ENCODE results near the gene GPR37L1.
"Not testable (repeated sequence)": the region's sequence is repeated elsewhere in the genome, so short reads cannot be mapped to it uniquely, and the experiment has no call there.

GPR37L1 gene

DNA sequence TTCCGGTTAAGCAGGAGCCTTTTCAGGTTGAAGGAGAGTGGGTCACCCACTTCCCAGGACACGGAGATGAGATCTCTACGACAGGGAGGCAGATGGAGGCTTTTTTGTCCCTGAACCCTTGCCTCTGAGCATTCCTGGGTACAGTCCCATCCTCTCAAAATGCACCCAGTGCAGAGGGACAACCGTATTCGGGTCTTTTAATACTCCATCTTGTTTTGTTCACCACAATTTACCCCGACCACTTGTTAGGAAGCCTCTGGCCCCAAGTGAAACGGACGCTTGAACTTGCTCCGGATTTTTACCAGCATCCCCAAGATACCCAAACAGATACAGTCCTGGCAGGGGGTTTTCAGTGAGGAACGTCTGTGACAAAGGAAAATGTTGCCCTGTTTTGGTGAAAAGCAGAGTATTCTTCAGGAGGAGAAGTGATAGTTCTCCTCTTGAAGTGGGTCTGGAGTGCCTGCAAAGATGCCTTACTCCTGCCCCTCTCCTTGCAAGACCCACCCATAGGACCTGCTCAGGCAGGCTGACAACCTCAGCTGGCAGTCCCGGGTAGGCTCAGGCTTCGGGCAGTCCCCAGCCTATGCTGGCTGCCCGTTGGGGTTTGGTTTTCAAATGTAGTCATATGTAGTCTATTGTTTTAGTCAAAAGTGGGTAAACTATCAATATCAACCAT is 22.5 kb downstream of the GPR37L1 start:
- H3K9ac ChIP-seq (ENCODE audit: insufficient read length): peak overlapping the region; percentile 84
- H3K4me3 ChIP-seq: peak overlapping the region; percentile 78
- DNase-seq (ENCODE audit: low read depth, low spot score): no peak
- H3K9me3 ChIP-seq (ENCODE audit: low read depth, low read length): no peaks in the 10 kb centered on the region
- TF ChIP-seq POLR2AphosphoS5 (IDR thresholded peaks at IDR 0.05; ENCODE audit: borderline replicate concordance, low read depth, low read length) (no peak), FOXP2 (optimal IDR thresholded peaks at IDR 0.05; ENCODE audit: control extremely low read depth, extremely low read length, insufficient read depth) (no peak), EZH2 (IDR thresholded peaks at IDR 0.05) (no peak)
- H3K27ac ChIP-seq: no peak overlapping the region
- no peaks in the 10 kb centered on the region for H3K36me3 ChIP-seq (ENCODE audit: insufficient read depth, low read length)

DNA sequence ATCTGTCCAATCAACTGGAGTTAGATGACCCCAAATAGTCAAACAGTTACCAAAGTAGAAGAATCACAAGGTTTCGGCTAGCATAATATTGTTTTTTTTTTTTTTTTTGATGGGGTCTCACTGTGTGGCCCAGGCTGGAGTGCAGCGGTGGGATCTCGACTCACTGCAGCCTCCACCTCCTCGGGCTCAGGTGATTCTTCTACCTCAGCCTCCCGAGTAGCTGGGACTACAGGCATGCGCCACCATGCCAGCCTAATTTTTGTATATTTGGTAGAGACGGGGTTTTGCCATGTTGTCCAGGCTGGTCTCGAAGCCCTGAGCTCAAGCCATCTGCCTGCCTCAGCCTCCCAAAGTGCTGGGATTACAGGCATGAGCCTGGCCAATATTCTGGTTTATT is 23.0 kb downstream of the GPR37L1 start:
- H3K9me3 ChIP-seq (ENCODE audit: low read depth, low read length); H3K27ac ChIP-seq; H3K4me3 ChIP-seq; DNase-seq (ENCODE audit: low read depth, low spot score); H3K36me3 ChIP-seq (ENCODE audit: insufficient read depth, low read length); H3K9ac ChIP-seq (ENCODE audit: insufficient read length): not testable (repeated sequence)

DNA sequence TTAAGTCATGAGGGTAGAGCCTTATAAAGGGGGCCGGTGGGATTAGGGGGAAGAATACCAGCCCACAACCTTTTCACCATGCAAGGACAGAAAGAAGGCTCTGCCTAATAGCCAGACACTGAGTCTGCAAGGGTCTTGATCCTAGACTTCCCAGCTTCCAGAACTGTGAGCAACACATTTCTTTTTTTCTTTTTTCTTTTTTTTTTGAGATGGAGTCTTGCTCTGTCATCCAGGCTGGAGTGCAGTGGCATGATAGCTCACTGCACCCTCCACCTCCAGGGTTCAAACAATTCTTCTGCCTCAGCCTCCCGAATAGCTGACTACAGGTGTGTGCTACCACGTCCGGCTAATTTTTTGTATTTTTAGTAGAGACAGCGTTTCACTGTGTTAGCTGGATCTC is 23.6 kb downstream of the GPR37L1 start:
- TF ChIP-seq POLR2AphosphoS5 (IDR thresholded peaks at IDR 0.05; ENCODE audit: borderline replicate concordance, low read depth, low read length): no peak
- no peak for TF ChIP-seq EZH2 (IDR thresholded peaks at IDR 0.05)
- TF ChIP-seq FOXP2 (optimal IDR thresholded peaks at IDR 0.05; ENCODE audit: control extremely low read depth, extremely low read length, insufficient read depth): no peak
- DNase-seq (ENCODE audit: low read depth, low spot score): no peak
- Histone ChIP-seq H3K4me3 (no peak overlapping the region), H3K36me3 (ENCODE audit: insufficient read depth, low read length) (no peaks in the 10 kb centered on the region), H3K27ac (no peak overlapping the region), H3K9me3 (ENCODE audit: low read depth, low read length) (no peaks in the 10 kb centered on the region), H3K9ac (ENCODE audit: insufficient read length) (no peak overlapping the region)

DNA sequence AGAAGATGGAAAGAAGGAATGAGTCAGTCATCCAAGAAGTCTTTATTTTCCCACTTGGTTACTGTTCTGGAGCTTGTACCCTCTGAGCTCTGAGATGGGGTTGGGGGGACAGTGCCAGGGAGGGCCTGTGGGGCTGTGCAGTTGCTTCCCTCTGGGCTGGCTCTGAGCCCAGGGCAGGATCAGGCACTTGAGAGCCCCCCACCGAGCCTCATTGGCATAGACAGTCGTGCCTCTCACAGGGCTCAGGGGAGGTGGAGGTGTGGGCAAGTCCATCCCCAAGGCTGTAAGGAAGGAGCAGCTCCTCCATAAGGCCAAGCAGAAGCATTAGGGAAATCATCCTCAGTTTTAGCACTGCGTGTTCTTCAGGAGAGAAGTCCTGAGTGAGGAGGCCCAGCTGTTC is 24.3 kb downstream of the GPR37L1 start:
- TF ChIP-seq EZH2 (IDR thresholded peaks at IDR 0.05): no peak
- no peak for TF ChIP-seq FOXP2 (optimal IDR thresholded peaks at IDR 0.05; ENCODE audit: control extremely low read depth, extremely low read length, insufficient read depth)
- TF ChIP-seq POLR2AphosphoS5 (IDR thresholded peaks at IDR 0.05; ENCODE audit: borderline replicate concordance, low read depth, low read length): no peak
- Histone ChIP-seq H3K27ac (no peak overlapping the region), H3K36me3 (ENCODE audit: insufficient read depth, low read length) (no peaks in the 10 kb centered on the region)

DNA sequence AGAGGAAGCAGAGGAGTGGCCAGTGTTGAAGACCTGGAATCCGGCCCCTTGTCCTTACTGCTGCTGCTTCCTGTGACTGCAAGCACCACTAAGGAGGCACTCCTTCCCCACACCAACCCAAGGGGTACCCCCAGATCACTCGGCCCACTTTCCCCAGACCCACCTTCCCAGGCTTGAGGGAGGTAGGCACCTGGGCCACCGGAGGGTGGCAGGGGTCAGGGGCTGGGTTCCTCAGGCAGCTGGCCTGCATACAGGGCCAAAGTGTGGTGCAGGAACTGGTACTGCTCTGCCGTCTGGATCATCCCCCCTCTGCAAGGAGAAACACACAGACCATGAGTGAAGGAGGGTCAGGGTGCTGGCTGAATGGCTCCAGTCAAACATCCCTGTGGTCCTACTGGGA is 25.7 kb downstream of the GPR37L1 start:
- H3K9me3 ChIP-seq (ENCODE audit: low read depth, low read length): no peaks in the 10 kb centered on the region
- no peak for TF ChIP-seq FOXP2 (optimal IDR thresholded peaks at IDR 0.05; ENCODE audit: control extremely low read depth, extremely low read length, insufficient read depth)
- no peak for TF ChIP-seq POLR2AphosphoS5 (IDR thresholded peaks at IDR 0.05; ENCODE audit: borderline replicate concordance, low read depth, low read length)
- no peak for TF ChIP-seq EZH2 (IDR thresholded peaks at IDR 0.05)
- H3K36me3 ChIP-seq (ENCODE audit: insufficient read depth, low read length): no peaks in the 10 kb centered on the region
- DNase-seq (ENCODE audit: low read depth, low spot score): no peak
- no peak overlapping the region for H3K27ac ChIP-seq
- no peak overlapping the region for H3K9ac ChIP-seq (ENCODE audit: insufficient read length)
- no peak overlapping the region for H3K4me3 ChIP-seq

More for the DNA sequence above, 24.3 kb downstream of the GPR37L1 start:
- H3K9ac ChIP-seq (ENCODE audit: insufficient read length): no peak overlapping the region
- DNase-seq (ENCODE audit: low read depth, low spot score): no peak
- no peaks in the 10 kb centered on the region for H3K9me3 ChIP-seq (ENCODE audit: low read depth, low read length)
- H3K4me3 ChIP-seq: no peak overlapping the region

DNA sequence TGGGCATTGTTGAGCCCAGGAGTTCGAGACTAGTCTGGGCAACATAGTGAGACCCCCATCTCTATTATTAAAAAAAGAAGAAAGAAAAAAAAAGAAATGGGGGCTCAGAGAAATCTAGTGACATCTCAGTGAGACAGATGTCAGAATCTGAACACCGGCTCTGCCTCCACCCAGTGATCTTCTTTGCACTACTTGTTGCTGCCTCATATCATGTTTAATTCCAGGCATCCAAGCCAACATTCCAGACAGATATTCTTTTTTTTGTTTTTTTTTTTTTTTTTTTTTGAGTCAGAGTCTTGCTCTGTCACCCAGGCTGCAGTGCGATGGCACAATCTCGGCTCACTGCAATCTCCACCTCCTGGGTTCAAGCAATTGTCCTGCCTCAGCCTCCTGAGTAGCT is 26.8 kb downstream of the GPR37L1 start:
- Histone ChIP-seq H3K4me3 (no peak overlapping the region), H3K27ac (no peak overlapping the region), H3K9ac (ENCODE audit: insufficient read length) (no peak overlapping the region), H3K9me3 (ENCODE audit: low read depth, low read length) (no peaks in the 10 kb centered on the region), H3K36me3 (ENCODE audit: insufficient read depth, low read length) (no peaks in the 10 kb centered on the region)
- TF ChIP-seq EZH2 (IDR thresholded peaks at IDR 0.05) (no peak), FOXP2 (optimal IDR thresholded peaks at IDR 0.05; ENCODE audit: control extremely low read depth, extremely low read length, insufficient read depth) (no peak), POLR2AphosphoS5 (IDR thresholded peaks at IDR 0.05; ENCODE audit: borderline replicate concordance, low read depth, low read length) (no peak)
- DNase-seq (ENCODE audit: low read depth, low spot score): no peak

DNA sequence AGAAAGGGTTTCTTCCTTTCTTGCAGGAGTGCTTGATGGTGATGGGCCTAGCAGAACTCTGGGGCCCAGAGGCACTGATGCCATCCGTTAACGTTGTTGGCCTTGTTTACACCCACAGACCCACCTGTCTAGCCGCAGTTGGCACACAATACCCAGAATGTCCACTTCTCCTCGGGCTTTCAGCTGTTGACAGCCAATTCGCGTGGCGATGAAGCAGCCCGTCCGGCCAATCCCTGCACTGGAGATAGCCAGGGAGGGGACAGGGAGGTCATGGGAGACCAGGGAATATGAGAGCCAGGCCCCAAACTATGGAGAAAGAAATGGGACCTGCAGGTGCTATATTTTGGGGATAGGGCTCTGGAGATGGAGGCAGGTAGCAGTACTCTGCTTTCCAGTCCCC is 27.5 kb downstream of the GPR37L1 start:
- Histone ChIP-seq H3K4me3 (no peak overlapping the region), H3K9ac (ENCODE audit: insufficient read length) (no peak overlapping the region), H3K9me3 (ENCODE audit: low read depth, low read length) (no peaks in the 10 kb centered on the region), H3K36me3 (ENCODE audit: insufficient read depth, low read length) (no peaks in the 10 kb centered on the region), H3K27ac (no peak overlapping the region)
- TF ChIP-seq POLR2AphosphoS5 (IDR thresholded peaks at IDR 0.05; ENCODE audit: borderline replicate concordance, low read depth, low read length): no peak
- TF ChIP-seq EZH2 (IDR thresholded peaks at IDR 0.05): no peak
- TF ChIP-seq FOXP2 (optimal IDR thresholded peaks at IDR 0.05; ENCODE audit: control extremely low read depth, extremely low read length, insufficient read depth): no peak
- DNase-seq (ENCODE audit: low read depth, low spot score): no peak

DNA sequence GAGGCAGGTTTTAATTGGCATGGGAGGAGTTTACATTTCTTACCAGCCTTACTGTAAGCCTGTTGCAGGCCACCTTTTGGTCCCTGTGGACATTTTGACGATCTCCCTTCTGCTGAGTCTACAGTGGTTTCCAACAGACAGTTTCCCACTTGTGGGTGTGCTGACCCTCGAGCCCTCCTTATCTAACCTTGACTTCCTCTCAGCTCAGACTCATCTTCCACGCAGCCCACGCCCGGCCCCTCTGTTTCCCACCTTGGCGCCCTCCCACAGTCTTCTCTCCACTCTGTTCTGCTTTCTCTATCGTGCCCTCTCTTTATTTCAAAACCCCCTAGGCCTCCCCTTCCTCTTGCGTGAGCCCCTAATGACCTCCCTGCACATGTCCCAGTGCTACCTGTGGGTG is 27.9 kb downstream of the GPR37L1 start:
- no peaks in the 10 kb centered on the region for H3K9me3 ChIP-seq (ENCODE audit: low read depth, low read length)
- DNase-seq (ENCODE audit: low read depth, low spot score): no peak
- no peak overlapping the region for H3K4me3 ChIP-seq
- TF ChIP-seq FOXP2 (optimal IDR thresholded peaks at IDR 0.05; ENCODE audit: control extremely low read depth, extremely low read length, insufficient read depth) (no peak), POLR2AphosphoS5 (IDR thresholded peaks at IDR 0.05; ENCODE audit: borderline replicate concordance, low read depth, low read length) (no peak), EZH2 (IDR thresholded peaks at IDR 0.05) (no peak)
- H3K9ac ChIP-seq (ENCODE audit: insufficient read length): no peak overlapping the region
- no peaks in the 10 kb centered on the region for H3K36me3 ChIP-seq (ENCODE audit: insufficient read depth, low read length)
- H3K27ac ChIP-seq: no peak overlapping the region

DNA sequence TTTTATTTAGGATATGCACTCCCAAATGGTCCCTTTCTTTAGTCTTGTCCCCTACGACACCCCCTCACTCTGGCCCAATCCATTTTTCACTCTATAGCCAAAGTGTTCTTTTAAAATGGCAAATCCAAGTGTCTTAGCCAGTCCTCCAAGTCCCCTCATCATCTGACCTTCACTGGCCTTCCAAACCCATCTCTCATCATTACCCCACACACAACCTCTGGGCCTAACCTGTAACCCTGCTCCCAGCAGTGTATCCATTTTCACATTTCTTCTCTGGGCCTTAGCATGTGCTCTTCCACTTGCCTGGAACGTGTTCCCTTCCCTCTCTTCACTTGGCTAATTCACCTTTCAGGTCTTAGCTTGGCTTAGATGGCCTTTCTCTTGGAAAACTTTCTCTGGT is 28.3 kb downstream of the GPR37L1 start:
- Histone ChIP-seq H3K9ac (ENCODE audit: insufficient read length) (no peak overlapping the region), H3K4me3 (no peak overlapping the region), H3K9me3 (ENCODE audit: low read depth, low read length) (no peaks in the 10 kb centered on the region), H3K36me3 (ENCODE audit: insufficient read depth, low read length) (no peaks in the 10 kb centered on the region), H3K27ac (no peak overlapping the region)
- no peak for DNase-seq (ENCODE audit: low read depth, low spot score)
- TF ChIP-seq EZH2 (IDR thresholded peaks at IDR 0.05) (no peak), FOXP2 (optimal IDR thresholded peaks at IDR 0.05; ENCODE audit: control extremely low read depth, extremely low read length, insufficient read depth) (no peak), POLR2AphosphoS5 (IDR thresholded peaks at IDR 0.05; ENCODE audit: borderline replicate concordance, low read depth, low read length) (no peak)

All from SK-N-MC (cell line).